ENCODE results near the gene SEMA3D. TPM values are rescaled to one million over a fixed set of nuclear protein-coding genes. Genes with fewer than 3 reads are reported as not detected.
A peak's percentile ranks its signal among the peaks of the same experiment; 100 is the strongest.

Gene SEMA3D
- 10 to 100 TPM in 1 of 2 donors, 1 to 10 TPM in 1; 4.6 to 49.0 TPM for total RNA-seq
- under 1 TPM; 0.53 to 0.57 TPM for polyA plus RNA-seq
- long read RNA-seq, donor 1, result 0 reads
- long read RNA-seq, donor 2, result 0 reads
- long read RNA-seq, donor 3, result 0 reads
- long read RNA-seq, donor 4, result 0 reads
- long read RNA-seq, donor 5, result 0 reads

- Histone ChIP-seq H3K9ac (ENCODE audit: insufficient read depth in 1 of 2, low read length in 2 of 2) (peak within 1 kb of the TSS; percentile 47 to 88), H3K27ac (ENCODE audit: low read depth in 1 of 2, low read length in 1 of 2) (peak within 1 kb of the TSS in 1 of 2 donors; percentile 35), H3K9me3 (ENCODE audit: control insufficient read depth in 4 of 4, insufficient read depth in 3 of 4, low read length in 3 of 4) (peaks cover 0 to 2% (median 0%) of the 10 kb centered on the region in 4 donors), H3K4me1 (ENCODE audit: control insufficient read depth in 5 of 5, insufficient read depth in 5 of 5, low read length in 5 of 5) (peaks cover 0 to 30% (median 0%) of the 10 kb centered on the region in 5 donors), H3K36me3 (ENCODE audit: control insufficient read depth in 4 of 4, insufficient read depth in 4 of 4, low read length in 4 of 4) (peaks cover 0 to 6% (median 0%) of the 10 kb centered on the region in 4 donors), H3K27me3 (ENCODE audit: control insufficient read depth in 3 of 3, insufficient read depth in 3 of 3, low read length in 2 of 3) (peaks cover 0 to 5% (median 0%) of the 10 kb centered on the region in 3 donors), H3K4me3 (peak within 1 kb of the TSS; percentile 19)
- TF ChIP-seq, protein P1, sequence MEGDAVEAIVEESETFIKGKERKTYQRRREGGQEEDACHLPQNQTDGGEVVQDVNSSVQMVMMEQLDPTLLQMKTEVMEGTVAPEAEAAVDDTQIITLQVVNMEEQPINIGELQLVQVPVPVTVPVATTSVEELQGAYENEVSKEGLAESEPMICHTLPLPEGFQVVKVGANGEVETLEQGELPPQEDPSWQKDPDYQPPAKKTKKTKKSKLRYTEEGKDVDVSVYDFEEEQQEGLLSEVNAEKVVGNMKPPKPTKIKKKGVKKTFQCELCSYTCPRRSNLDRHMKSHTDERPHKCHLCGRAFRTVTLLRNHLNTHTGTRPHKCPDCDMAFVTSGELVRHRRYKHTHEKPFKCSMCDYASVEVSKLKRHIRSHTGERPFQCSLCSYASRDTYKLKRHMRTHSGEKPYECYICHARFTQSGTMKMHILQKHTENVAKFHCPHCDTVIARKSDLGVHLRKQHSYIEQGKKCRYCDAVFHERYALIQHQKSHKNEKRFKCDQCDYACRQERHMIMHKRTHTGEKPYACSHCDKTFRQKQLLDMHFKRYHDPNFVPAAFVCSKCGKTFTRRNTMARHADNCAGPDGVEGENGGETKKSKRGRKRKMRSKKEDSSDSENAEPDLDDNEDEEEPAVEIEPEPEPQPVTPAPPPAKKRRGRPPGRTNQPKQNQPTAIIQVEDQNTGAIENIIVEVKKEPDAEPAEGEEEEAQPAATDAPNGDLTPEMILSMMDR (IDR thresholded peaks at IDR 0.05; ENCODE audit: control extremely low read depth, extremely low read depth), result peak; percentile 34
- DNase-seq (peak; percentile 92 to 95 (median 94)), ATAC-seq (ENCODE audit: insufficient read depth, low FRiP score) (peak; percentile 91)
- 0 to 2% methylated on average over 40 to 45 of the region's 45 CpGs for WGBS, 2 donors
Measured at GRCh38 chr7:85186521-85187241, at the start of gene SEMA3D. Gene SEMA3D (minus strand): TSS chr7:85187056. CDS start chr7:85121891, 65,165 bp downstream.

- peak in 2 of 3 donors; percentile 12 to 24 for DNase-seq
- H3K9ac ChIP-seq (ENCODE audit: insufficient read depth in 1 of 2, low read length in 2 of 2), result no peak overlapping the region
Measured at GRCh38 chr7:85234730-85235129, 47.9 kb upstream of the SEMA3D start.

GRCh38 chr7:85232068-85232467 lies 45.2 kb upstream of the SEMA3D start:
- TF ChIP-seq, protein P1 (IDR thresholded peaks at IDR 0.05; ENCODE audit: control extremely low read depth, extremely low read depth), result no peak
- DNase-seq, result no peak
- H3K36me3 ChIP-seq (ENCODE audit: control insufficient read depth in 4 of 4, insufficient read depth in 4 of 4, low read length in 4 of 4), result no peaks in the 10 kb centered on the region
- H3K4me3 ChIP-seq, result no peak overlapping the region
- no peak overlapping the region for H3K9ac ChIP-seq (ENCODE audit: insufficient read depth in 1 of 2, low read length in 2 of 2)
- no peak for ATAC-seq (ENCODE audit: insufficient read depth, low FRiP score)
- H3K27me3 ChIP-seq (ENCODE audit: control insufficient read depth in 3 of 3, insufficient read depth in 3 of 3, low read length in 2 of 3), result no peaks in the 10 kb centered on the region
- WGBS, 2 donors, result 84 to 93% methylated on average over 2 of the region's 2 CpGs
- no peaks in the 10 kb centered on the region for H3K9me3 ChIP-seq (ENCODE audit: control insufficient read depth in 4 of 4, insufficient read depth in 3 of 4, low read length in 3 of 4)
- no peak overlapping the region for H3K27ac ChIP-seq (ENCODE audit: low read depth in 1 of 2, low read length in 1 of 2)
- peaks cover 0 to 9% (median 0%) of the 10 kb centered on the region in 5 donors for H3K4me1 ChIP-seq (ENCODE audit: control insufficient read depth in 5 of 5, insufficient read depth in 5 of 5, low read length in 5 of 5)

More at GRCh38 chr7:85234730-85235129, 47.9 kb upstream of the SEMA3D start:
- H3K4me1 ChIP-seq (ENCODE audit: control insufficient read depth in 5 of 5, insufficient read depth in 5 of 5, low read length in 5 of 5), result peaks cover 0 to 9% (median 0%) of the 10 kb centered on the region in 5 donors
- no peak for ATAC-seq (ENCODE audit: insufficient read depth, low FRiP score)
- no peak overlapping the region for H3K27ac ChIP-seq (ENCODE audit: low read depth in 1 of 2, low read length in 1 of 2)
- no peak overlapping the region for H3K4me3 ChIP-seq
- WGBS, 2 donors, result 52 to 77% methylated on average over 3 of the region's 3 CpGs
- H3K9me3 ChIP-seq (ENCODE audit: control insufficient read depth in 4 of 4, insufficient read depth in 3 of 4, low read length in 3 of 4), result no peaks in the 10 kb centered on the region
- H3K36me3 ChIP-seq (ENCODE audit: control insufficient read depth in 4 of 4, insufficient read depth in 4 of 4, low read length in 4 of 4), result no peaks in the 10 kb centered on the region
- TF ChIP-seq, protein P1 (IDR thresholded peaks at IDR 0.05; ENCODE audit: control extremely low read depth, extremely low read depth), result no peak
- H3K27me3 ChIP-seq (ENCODE audit: control insufficient read depth in 3 of 3, insufficient read depth in 3 of 3, low read length in 2 of 3), result no peaks in the 10 kb centered on the region
